Esophagus mucosa (tissue), 1 donor: ENCODE measurements around the gene CDK15. TPM values are rescaled to one million over a fixed set of nuclear protein-coding genes. Genes with fewer than 3 reads are reported as not detected.

Experiments used
- ATAC-seq: fragments of 200-7000 bp; cut with Tn5 transposase; one replicate; pipeline ENCODE4 v1.9.1; 2020
- total RNA-seq: library from RNA; stranded (reverse); gene quantifications from one replicate; pipeline ENCODE4 v1.2.4, GENCODE V29; 2023
- donor health status: DM: yes; HTN: yes; CAD: no.

Gene CDK15
- total RNA-seq, 1 donor from 2014 or later = 0.12 TPM

- no peak for ATAC-seq
These were observed 66.3 kb downstream of the CDK15 start for GRCh38 chr2:201872591-201872990.

- no peak for ATAC-seq
These were observed 73.7 kb downstream of the CDK15 start for GRCh38 chr2:201879996-201880395.

GRCh38 chr2:201880579-201880978, 74.2 kb downstream of the CDK15 start:
- no peak for ATAC-seq

- no peak for ATAC-seq
These were observed 74.8 kb downstream of the CDK15 start for GRCh38 chr2:201880993-201881611.

GRCh38 chr2:201881741-201882140, 75.4 kb downstream of the CDK15 start:
- no peak for ATAC-seq

GRCh38 chr2:201882353-201883090, 76.2 kb downstream of the CDK15 start:
- ATAC-seq = no peak

- ATAC-seq = no peak
These were observed 77.5 kb downstream of the CDK15 start for GRCh38 chr2:201883606-201884369.

GRCh38 chr2:201886504-201886903, 80.2 kb downstream of the CDK15 start:
- no peak for ATAC-seq

GRCh38 chr2:201887773-201888425, 81.6 kb downstream of the CDK15 start:
- no peak for ATAC-seq

- ATAC-seq = no peak
These were observed 82.1 kb downstream of the CDK15 start for GRCh38 chr2:201888426-201888800.

- ATAC-seq = peak; percentile 61
These were observed 84.1 kb downstream of the CDK15 start for GRCh38 chr2:201890453-201890852.

GRCh38 chr2:201891676-201892075, 85.3 kb downstream of the CDK15 start:
- no peak for ATAC-seq

GRCh38 chr2:201892516-201892915, 86.2 kb downstream of the CDK15 start:
- ATAC-seq = no peak

- ATAC-seq = no peak
These were observed 94.0 kb downstream of the CDK15 start for GRCh38 chr2:201900362-201900761.

- ATAC-seq = no peak
These were observed 95.4 kb downstream of the CDK15 start for GRCh38 chr2:201901786-201902185.

GRCh38 chr2:201904538-201905420, 98.4 kb downstream of the CDK15 start:
- no peak for ATAC-seq

GRCh38 chr2:201906777-201907562, 100.6 kb downstream of the CDK15 start:
- ATAC-seq = no peak

GRCh38 chr2:201907563-201907881, 101.2 kb downstream of the CDK15 start:
- ATAC-seq = no peak

GRCh38 chr2:201908901-201909300, 102.6 kb downstream of the CDK15 start:
- no peak for ATAC-seq

- ATAC-seq = no peak
These were observed 103.0 kb downstream of the CDK15 start for GRCh38 chr2:201909348-201909747.

- ATAC-seq = no peak
These were observed 103.6 kb downstream of the CDK15 start for GRCh38 chr2:201909961-201910361.
